K562 (cell line): ENCODE results near the gene NMT2. TPM values are rescaled to one million over a fixed set of nuclear protein-coding genes. Genes with fewer than 3 reads are reported as not detected.

ENCODE experiments used
- CHD2 ChIP-seq: IDR thresholded peaks from 2 replicates; pipeline ENCODE4 v1.6.1; 2011; ENCODE audit warnings: low read depth, low read length
- CTBP1 ChIP-seq: fragments of 450-650 bp; IDR thresholded peaks from 2 replicates; pipeline ENCODE4 v1.6.1; 2016; ENCODE audit warnings: borderline replicate concordance
- CTCFL ChIP-seq: IDR thresholded peaks from 2 replicates; pipeline ENCODE4 v1.6.1; 2011; ENCODE audit warnings: borderline replicate concordance, low read depth, mild to moderate bottlenecking, moderate library complexity, low read length; ENCODE audit not compliant: insufficient read depth, poor library complexity, severe bottlenecking
- CUX1 ChIP-seq: fragments of 200-800 bp; sonication (Bioruptor generic); IDR thresholded peaks from 2 replicates; pipeline ENCODE4 v1.6.1; 2016; ENCODE audit warnings: missing genetic modification characterization, missing compliant biosample characterization
- MGA ChIP-seq: fragments of 450-650 bp; IDR thresholded peaks from 2 replicates; pipeline ENCODE4 v1.6.1; 2016; ENCODE audit warnings: mild to moderate bottlenecking, moderate library complexity
- ZNF507 ChIP-seq: conservative IDR thresholded peaks from 2 replicates; pipeline ENCODE4 v1.6.1; 2017; ENCODE audit warnings: missing genetic modification characterization, missing compliant biosample characterization
- polyA plus RNA-seq, 8 experiments: library from polyadenylated mRNA; depleted of rRNA in 4 of 8; stranded (reverse) in 5 of 8; unstranded in 3 of 8; fragments of >200 nt; fragmentation: Nextera tagmentation in 2 of 8; fragmentation: Illumina TruSeq in 1 of 8; extraction: Ambion mirVana in 2 of 8; extraction: Trizol in 1 of 8; gene quantifications; 2 replicates each; pipeline versions ENCODE4 v1.2.1 to v1.2.3, GENCODE V29; 2011 to 2014; ENCODE audit warnings: inconsistent platforms in 1 of 8, missing spikeins in 1 of 8
- total RNA-seq, 7 experiments: library from RNA; depleted of rRNA in 6 of 7; stranded (reverse); fragments of >200 nt in 6 of 7; fragmentation: Illumina TruSeq in 2 of 7; extraction: Trizol in 2 of 7; gene quantifications; 2 replicates each; pipeline versions ENCODE4 v1.2.1 to v1.2.3, GENCODE V29; 2011 to 2021; ENCODE audit warnings: low replicate concordance in 1 of 7

NMT2 gene
- total and polyA plus RNA-seq, 9 of the 15 experiments (the other 6 are each of a cell fraction or from before 2014, with no cell fraction given): 5.2 to 15.9 (median 10.8) TPM

- peak; percentile 17 for TF ChIP-seq CTCFL
- TF ChIP-seq CHD2: peak; percentile 53; the same call in 1 of the 2 replicates
- peak; percentile 90 for TF ChIP-seq MGA
- peak; percentile 68; the same call in 1 of the 2 replicates for TF ChIP-seq CTBP1
- TF ChIP-seq ZNF507 (tag): no peak
- no peak for TF ChIP-seq CUX1 (CRISPR knock-in tag)
Measured at GRCh38 chr10:15088428-15089261, 79.8 kb downstream of the NMT2 start, which contains the start of gene ACBD7 (continued).
